SK-MEL-5 (cell line): ENCODE measurements around the gene CCSER2. TPM values are rescaled to one million over a fixed set of nuclear protein-coding genes. Genes with fewer than 3 reads are reported as not detected.
"Not testable (repeated sequence)": the region's sequence is repeated elsewhere in the genome, so short reads cannot be mapped to it uniquely, and the experiment has no call there.

Experiments used
- DNase-seq: peaks from one replicate; pipeline ENCODE4 v3.0.0-alpha.2; 2016; ENCODE audit warnings: low read depth, low spot score
- in situ Hi-C: cut with HindIII; loops from 2 replicates; pipeline ENCODE4 v1.10.0; 2016; ENCODE audit warnings: low sequenced_read_pairs, high pct_unique_total_duplicates, low pct_unique_long_range_greater_than_20kb
- total RNA-seq: library from RNA; depleted of rRNA; stranded (reverse); fragments of >200 nt; shearing (Covaris generic); gene quantifications from 2 replicates; pipeline ENCODE4 v1.2.3, GENCODE V29; 2014

The CCSER2 gene
- total RNA-seq, 1 experiment from 2014 or later = 15.6 TPM

DNA sequence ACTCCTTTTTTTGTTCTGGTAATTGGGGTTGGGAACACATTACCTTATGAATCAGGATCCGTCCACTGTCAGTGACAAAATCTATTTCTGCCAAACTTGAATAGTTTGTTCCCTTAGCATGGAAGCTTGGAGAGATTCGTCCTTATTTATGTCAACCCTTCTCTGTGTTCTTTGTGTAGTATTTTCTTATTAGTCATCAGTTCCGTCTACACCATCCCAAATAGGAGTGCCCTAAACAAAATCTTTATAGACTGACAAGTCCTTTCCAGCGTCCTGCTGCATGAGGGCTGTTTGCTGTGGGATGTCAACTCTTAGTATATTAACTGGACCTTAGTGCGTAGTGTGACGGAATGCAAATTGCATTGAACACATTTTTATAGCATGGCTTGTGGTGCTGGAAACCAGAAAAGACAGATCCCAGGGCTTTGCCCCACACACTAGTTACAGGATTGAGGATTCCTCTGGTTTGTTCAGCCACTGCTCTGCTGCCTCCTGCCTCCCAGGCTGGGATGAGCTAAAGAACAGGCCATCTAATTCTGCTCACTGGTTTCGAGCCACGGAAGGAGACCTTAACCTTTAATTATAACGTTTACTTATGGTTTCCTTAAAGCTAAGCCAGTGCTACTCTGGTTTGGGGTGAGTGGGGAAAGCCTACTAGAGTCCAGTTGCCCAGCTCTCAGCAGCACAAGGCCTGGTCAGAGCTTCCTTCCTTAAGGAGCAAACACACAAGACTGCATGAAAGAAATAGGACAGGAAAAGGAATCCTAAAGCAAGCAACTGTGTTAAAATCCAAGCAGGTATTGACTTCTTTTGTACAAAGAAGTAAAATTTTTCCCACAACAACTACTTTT, 194.4 kb downstream of the CCSER2 start:
- in situ Hi-C loops = no loop called here
- DNase-seq = no peak

DNA sequence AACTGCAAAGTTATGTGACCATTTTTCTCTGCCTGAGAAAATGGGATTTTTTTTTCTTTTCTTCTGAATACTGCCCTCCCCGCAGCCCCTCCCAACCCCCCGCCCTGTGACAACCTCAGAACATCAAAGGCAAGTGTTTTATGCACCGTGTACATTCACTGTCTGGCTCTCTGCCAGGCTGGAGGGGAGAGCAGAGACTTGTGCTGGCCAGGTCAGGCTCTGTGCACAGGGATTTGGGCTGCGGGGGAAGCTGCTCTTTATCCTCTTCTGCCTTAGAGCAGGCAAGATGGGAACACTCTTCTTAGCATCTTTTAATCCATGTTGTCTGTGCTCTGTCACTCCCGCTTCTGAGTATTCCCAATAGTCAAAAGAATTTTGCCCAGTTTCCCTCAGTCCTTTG, 195.1 kb downstream of the CCSER2 start:
- no peak for DNase-seq
- in situ Hi-C loops = no loop called here

- DNase-seq = no peak
- in situ Hi-C loops = no loop called here
Observed at GRCh38 chr10:84524435-84524834, 196.0 kb downstream of the CCSER2 start.

- in situ Hi-C loops = no loop called here
- no peak for DNase-seq
Observed at GRCh38 chr10:84525120-84525806, 196.9 kb downstream of the CCSER2 start.

DNA sequence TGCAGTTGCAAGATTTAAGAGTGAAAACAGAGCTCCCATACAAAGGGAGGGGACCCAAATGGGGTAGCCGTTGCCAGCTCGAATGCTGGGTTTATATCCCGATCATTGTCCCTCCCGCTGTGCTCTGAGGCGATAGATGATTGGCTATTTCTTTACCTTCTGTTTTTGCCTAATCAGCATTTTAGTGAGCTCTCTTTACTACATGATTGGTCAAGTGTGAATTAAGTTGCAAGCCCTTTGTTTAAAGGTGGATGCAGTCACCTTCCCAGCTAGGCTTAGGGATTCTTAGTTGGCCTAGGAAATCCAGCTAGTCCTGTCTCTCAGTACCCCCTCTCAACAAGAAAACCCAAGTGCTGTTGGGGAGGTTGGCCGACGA, 197.4 kb downstream of the CCSER2 start:
- in situ Hi-C loops = not testable (repeated sequence)

GRCh38 chr10:84527386-84527785, 199.0 kb downstream of the CCSER2 start:
- in situ Hi-C loops, DNase-seq: not testable (repeated sequence)

More for the DNA sequence above, 197.4 kb downstream of the CCSER2 start:
- DNase-seq = not testable (repeated sequence)

GRCh38 chr10:84528526-84528925, 200.1 kb downstream of the CCSER2 start:
- in situ Hi-C loops, DNase-seq: not testable (repeated sequence)

DNA sequence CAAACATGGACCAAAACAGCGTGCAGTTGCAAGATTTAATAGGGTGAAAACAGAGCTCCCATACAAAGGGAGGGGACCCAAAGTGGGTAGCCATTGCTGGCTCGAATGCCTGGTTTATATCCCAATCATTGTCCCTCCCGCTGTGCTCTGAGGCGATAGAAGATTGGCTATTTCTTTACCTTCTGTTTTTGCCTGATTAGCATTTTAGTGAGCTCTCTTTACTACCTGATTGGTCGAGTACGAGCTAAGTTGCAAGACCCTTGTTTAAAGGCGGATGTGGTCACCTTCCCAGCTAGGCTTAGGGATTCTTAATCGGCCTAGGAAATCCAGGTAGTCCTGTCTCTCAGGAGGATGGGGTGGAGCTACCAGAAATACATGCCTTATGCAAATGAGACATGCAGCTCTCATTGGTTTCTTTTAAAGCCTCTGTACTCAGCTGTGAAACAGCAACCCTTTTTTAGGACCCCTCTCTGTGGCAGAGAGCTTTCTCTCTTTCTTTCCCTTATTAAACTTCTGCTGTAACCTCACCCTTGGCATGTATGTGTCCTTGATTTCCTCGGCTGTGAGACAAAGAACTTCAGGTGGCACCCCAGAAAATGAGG, 202.4 kb downstream of the CCSER2 start:
- in situ Hi-C loops = no loop called here
- no peak for DNase-seq

- no peak for DNase-seq
- in situ Hi-C loops = no loop called here
Observed at GRCh38 chr10:84531396-84531795, 203.0 kb downstream of the CCSER2 start.

DNA sequence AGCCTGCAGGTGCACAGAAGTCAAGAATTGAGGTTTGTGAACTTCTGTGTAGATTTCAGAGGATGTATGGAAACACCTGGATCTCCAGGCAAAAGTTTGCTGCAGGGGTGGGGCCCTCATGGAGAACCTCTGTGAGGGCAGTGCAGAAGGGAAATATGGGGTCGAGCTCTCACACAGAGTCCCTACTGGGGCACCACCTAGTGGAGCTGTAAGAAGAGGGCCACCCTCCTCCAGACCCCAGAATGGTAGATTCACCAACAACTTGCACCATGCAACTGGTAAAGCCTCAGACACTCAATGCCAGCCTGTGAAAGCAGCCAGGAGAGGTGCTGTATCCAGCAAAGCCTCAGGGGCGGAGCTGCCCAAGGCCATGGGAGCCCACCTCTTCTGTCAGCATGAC, 205.8 kb downstream of the CCSER2 start:
- no peak for DNase-seq
- in situ Hi-C loops = no loop called here

DNA sequence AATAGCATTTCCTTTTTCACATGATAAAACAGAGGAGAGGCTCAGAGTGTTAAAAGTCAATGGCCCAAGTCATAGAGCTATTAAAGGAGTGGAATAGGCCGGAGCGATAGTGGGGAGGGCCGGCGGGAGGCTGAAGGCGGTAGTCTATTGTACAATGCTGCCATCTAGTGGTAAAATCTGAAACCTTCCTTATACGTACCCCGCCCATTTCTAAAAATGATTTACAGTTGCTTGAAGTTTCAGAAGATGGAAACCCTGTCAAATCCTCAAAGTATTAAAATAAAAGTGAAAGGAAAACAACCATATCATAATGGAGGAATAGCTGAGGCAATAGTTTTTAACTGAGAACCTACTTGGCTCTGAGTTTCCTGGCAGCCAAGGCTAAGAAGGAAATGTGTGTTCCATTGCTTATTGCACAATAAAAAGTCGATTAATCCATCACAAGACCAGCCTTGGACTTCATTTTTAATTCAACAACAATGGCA, 209.1 kb downstream of the CCSER2 start:
- DNase-seq = peak; percentile 64
- in situ Hi-C loops = no loop called here

DNA sequence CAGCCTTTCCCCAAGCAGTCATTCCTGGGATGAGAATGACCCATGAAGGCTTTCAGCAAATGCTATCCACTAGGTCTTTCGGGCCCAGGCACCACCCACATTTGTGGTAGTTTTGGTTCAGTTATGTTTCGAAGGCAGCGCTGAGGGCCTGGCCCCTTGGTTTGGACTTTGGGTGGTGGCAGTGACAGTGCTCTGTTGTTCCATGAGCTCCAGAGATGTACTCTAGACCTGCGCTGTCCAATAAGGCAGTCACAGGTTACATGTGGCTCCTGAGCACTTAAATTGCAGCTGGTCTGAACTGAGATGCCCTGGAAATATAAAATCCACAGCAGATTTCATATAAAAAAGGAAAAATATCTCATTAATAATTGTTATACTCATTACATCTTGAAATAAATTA, 209.6 kb downstream of the CCSER2 start:
- DNase-seq = no peak
- in situ Hi-C loops = no loop called here

GRCh38 chr10:84539216-84539615, 210.8 kb downstream of the CCSER2 start:
- no peak for DNase-seq
- in situ Hi-C loops = no loop called here

DNA sequence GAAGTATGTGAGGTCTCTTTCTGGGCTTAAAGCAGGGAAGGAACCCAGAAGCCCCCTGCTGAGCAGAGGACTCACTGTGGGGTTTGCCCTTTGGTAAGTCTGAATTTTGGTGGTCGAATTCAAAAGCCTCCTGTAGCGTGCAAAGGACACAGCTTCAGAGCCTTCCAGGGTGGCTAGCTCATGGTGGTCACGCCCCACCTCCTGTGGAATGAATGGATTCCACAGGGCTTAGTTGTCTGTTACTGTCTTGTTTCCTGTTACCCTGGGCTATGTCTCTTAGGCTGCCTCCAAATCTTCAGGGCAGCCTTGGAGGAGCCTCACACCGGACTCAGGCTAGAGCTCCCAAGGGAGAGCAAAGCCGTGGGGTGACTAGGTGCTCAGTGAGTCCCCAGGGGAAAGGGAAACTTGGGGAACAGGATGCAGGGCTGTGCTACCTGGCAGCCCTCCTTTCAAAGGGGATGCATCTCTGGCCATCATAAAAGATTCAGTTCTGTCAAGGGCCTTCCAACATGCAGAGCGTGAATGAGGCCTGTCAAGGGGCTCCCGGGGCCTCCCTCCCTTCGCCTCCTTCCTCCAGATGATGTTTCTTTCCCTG, 211.7 kb downstream of the CCSER2 start:
- in situ Hi-C loops = no loop called here
- peak; percentile 39 for DNase-seq

GRCh38 chr10:84540617-84541288, 212.4 kb downstream of the CCSER2 start:
- in situ Hi-C loops = no loop called here
- peak; percentile 56 for DNase-seq

GRCh38 chr10:84541289-84541637, 212.9 kb downstream of the CCSER2 start:
- in situ Hi-C loops = no loop called here

DNA sequence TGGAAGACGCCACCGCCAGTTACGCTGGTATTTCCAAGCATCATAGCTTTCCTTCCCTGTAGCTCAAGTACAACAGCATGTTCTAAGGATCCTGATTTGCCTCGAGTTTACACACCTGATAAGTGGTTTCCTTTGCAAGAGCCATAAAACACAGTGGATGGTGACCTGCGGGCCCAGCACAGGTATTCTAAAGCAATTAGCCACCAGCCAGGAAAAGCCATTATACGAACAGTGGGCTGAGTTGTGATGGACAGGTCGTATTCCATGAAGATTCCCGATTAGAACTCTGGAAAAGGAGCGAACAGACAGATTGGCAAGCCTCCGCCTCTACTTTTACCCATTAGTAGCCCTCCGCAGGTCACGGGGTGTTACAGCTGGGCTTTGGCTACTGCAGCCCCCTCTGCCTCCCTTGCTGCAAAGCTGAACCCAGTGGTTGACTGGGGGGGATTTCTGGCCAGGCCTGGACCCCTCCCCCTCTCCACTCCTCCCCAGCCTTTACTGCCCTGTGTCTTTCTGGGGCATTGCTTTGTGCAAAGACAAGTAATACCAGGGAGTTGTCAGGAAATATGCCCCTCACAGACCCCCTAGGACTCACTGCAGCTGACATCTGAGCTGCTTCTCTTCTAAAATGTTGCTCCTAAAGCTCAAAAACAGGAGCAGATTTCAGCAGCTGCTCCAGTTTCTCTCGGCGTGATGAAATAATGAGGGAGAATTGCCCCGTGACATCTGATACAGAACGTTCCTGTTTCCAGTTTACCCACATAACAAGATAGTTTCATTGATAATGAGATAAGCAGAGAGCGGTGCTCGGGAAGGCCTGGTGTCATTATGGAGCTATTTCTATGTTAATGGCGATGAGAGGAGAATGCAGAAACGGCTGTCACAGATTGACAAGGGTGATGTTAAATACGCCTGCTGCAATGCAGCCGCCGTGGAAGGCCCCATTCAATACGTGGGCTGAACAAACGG, 214.4 kb downstream of the CCSER2 start:
- no peak for DNase-seq
- in situ Hi-C loops = no loop called here

More at GRCh38 chr10:84541289-84541637, 212.9 kb downstream of the CCSER2 start:
- DNase-seq = peak; percentile 22
